A549 treated with GW870086 at 1 μM for 4 hours (cell line): Measurements from ENCODE around the gene UBE2L6. TPM values are rescaled to one million over a fixed set of nuclear protein-coding genes. Genes with fewer than 3 reads are reported as not detected.

Source experiments
- total RNA-seq: library from RNA; stranded (reverse); fragments of 200-300 nt; extraction: Qiagen RNA extraction; gene quantifications from 5 replicates; pipeline ENCODE4 v1.2.3, GENCODE V29; 2022; ENCODE audit warnings: low read depth

The UBE2L6 gene
- 35.0 to 43.1 TPM (median 41.4 TPM) in 5 replicates for total RNA-seq

DNA sequence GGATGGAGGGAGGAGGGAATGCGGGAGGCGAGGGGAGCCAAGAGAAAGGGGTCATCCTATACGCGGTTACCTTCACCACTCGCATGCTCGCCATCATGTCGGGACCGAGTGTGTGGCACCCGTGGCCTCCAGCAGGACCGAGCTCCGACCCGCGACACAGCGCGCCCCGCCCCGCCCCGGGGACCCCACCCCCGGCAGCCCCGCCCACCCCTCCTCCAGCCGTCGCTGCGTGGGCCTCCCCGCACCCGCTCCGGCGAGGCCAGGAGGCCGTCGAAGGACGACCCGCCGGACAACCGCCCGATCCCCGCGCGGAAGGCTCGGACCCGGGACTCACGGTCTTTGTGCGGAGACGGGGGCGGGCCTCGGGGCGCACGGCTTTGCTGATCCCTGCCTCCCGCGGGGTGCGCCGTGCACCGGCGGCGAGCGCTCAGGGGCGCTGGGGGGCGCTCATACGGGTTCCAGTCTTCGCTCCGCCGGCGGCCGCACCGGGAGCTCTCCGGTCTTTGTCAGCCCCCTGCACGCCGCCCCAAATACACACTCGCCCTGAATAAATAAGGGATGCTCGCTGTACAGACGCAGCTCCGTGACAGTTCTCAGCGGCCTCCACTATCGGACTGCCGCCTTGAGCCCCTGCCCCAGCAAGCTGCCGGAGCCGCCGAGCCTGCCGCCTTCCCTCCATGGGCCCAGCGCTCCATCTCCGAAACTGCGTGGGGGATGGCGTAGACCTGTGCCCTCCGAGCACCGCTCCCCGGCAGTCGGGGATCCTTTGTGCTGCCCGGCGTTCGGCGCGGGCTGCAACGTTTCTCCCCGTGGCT, at the start of gene UBE2L6:
TSS of gene UBE2L6 (minus strand) at position 158 of the 815 bp plus-strand sequence. CDS start at position 97, 61 bp downstream.

DNA sequence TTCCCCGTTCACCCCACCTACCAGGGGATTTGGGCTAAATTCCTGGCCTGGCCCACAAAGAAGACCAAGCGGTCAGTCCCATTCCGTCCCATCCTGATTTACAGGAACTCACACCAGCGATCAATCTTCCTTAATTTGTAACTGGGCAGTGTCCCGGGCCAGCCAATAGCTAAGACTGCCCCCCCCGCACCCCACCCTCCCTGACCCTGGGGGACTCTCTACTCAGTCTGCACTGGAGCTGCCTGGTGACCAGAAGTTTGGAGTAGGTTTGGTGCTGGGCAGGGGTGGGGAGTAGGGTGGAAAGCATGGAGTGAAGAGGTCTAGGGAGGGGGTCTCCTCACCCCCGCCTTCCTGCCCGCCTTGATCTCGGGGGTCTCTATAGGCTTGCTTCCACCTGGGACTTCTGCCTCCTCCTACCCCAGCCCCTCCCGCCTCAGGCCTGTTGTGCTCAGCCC, 30.0 kb upstream of the UBE2L6 start, which contains the start of gene SERPING1:
TSS of gene SERPING1 (plus strand) at position 225 of the 455 bp plus-strand sequence. CDS start 586 bp downstream, outside the sequence.

GRCh38 chr11:57536947-57537619, 30.4 kb downstream of the UBE2L6 start, which contains the start of gene SMTNL1:
Gene SMTNL1, plus strand, starts transcription at chr11:57537595. Its CDS starts 5,048 bp downstream, at chr11:57542643.

GRCh38 chr11:57530596-57531507, 36.6 kb downstream of the UBE2L6 start, which contains the start of gene TIMM10:
Gene TIMM10, minus strand, starts transcription at chr11:57530754. Its CDS starts 565 bp downstream, at chr11:57530189.

GRCh38 chr11:57515332-57516060, 52.0 kb downstream of the UBE2L6 start, which contains the start of gene SLC43A1:
Gene SLC43A1, minus strand, starts transcription at chr11:57515702. Its CDS starts 1,591 bp downstream, at chr11:57514111.

Other genes starting within 250 kb of the UBE2L6 start
- 71.5 to 93.7 TPM (median 88.7 TPM) in 5 replicates for gene TNKS1BP1, start 242.7 kb downstream of the UBE2L6 start, total RNA-seq
- 204 to 235 TPM (median 224 TPM) in 5 replicates for gene SSRP1, start 231.8 kb downstream of the UBE2L6 start, total RNA-seq
- gene P2RX3, start 229.3 kb downstream of the UBE2L6 start, total RNA-seq = 0.08 to 0.17 TPM (median 0.11 TPM) in 4 of 5 replicates, not detected in the other
- not detected in 5 replicates for gene PRG3, start 186.5 kb downstream of the UBE2L6 start, total RNA-seq
- gene PRG2, start 177.0 kb downstream of the UBE2L6 start, total RNA-seq = not detected in 5 replicates
- 0.26 to 1.3 TPM (median 0.53 TPM) in 5 replicates for gene SLC43A3, start 140.6 kb downstream of the UBE2L6 start, total RNA-seq
- gene RTN4RL2, start 107.1 kb downstream of the UBE2L6 start, total RNA-seq = 50.4 to 95.0 TPM (median 89.7 TPM) in 5 replicates
- gene SLC43A1, start 52.0 kb downstream of the UBE2L6 start, total RNA-seq = 1.9 to 2.8 TPM (median 2.6 TPM) in 5 replicates
- gene TIMM10, start 36.9 kb downstream of the UBE2L6 start, total RNA-seq = 141 to 185 TPM (median 160 TPM) in 5 replicates
- not detected in 5 replicates for gene SMTNL1, start 30.1 kb downstream of the UBE2L6 start, total RNA-seq
- 0.34 to 1.2 TPM (median 0.87 TPM) in 5 replicates for gene SERPING1, start 30.0 kb upstream of the UBE2L6 start, total RNA-seq
- 0.11 to 0.59 TPM (median 0.32 TPM) in 4 of 5 replicates, not detected in the other for gene YPEL4, start 82.2 kb upstream of the UBE2L6 start, total RNA-seq
- gene CLP1, start 90.1 kb upstream of the UBE2L6 start, total RNA-seq = 25.7 to 31.9 TPM (median 29.2 TPM) in 5 replicates
- gene ZDHHC5, start 100.4 kb upstream of the UBE2L6 start, total RNA-seq = 68.1 to 74.7 TPM (median 71.7 TPM) in 5 replicates
- 28.4 to 31.4 TPM (median 30.2 TPM) in 5 replicates for gene MED19, start 144.5 kb upstream of the UBE2L6 start, total RNA-seq
- 147 to 161 TPM (median 155 TPM) in 5 replicates for gene TMX2, start 144.9 kb upstream of the UBE2L6 start, total RNA-seq
- 119 to 155 TPM (median 142 TPM) in 5 replicates for gene SELENOH, start 173.8 kb upstream of the UBE2L6 start, total RNA-seq
- not detected in 5 replicates for gene BTBD18, start 184.1 kb upstream of the UBE2L6 start, total RNA-seq
- 56.1 to 71.0 TPM (median 67.5 TPM) in 5 replicates for gene CTNND1, start 194.1 kb upstream of the UBE2L6 start, total RNA-seq